Naive thymus-derived CD4-positive, alpha-beta T cell (primary cell): ENCODE results near the gene PDGFRB. TPM values are rescaled to one million over a fixed set of nuclear protein-coding genes. Genes with fewer than 3 reads are reported as not detected.

Source experiments
- ATAC-seq: fragments of 150-1000 bp; cut with Tn5 transposase; 2 replicates; pipeline ENCODE4 v1.10.0; 2021; ENCODE audit warnings: mild to moderate bottlenecking, moderate library complexity
- CTCF ChIA-PET: fragments of 350-600 bp; sonication (Branson Sonifier 250); formaldehyde crosslinking; loops from one replicate; lab custom pipeline; 2021; ENCODE audit warnings: antibody characterized with exemption; lab: Charles Lee
- POLR2A ChIA-PET: fragments of 350-600 bp; sonication (Branson Sonifier 250); formaldehyde crosslinking; loops from one replicate; lab custom pipeline; 2021; ENCODE audit warnings: antibody characterized with exemption, inconsistent platforms; lab: Charles Lee
- DNase-seq, 9 donors: peaks; one replicate each; pipeline versions ENCODE4 v3.0.0 to v3.0.0-alpha.2; 2020 to 2022; ENCODE audit warnings: mixed read lengths in 1 of 9
- H3K27ac ChIP-seq: one replicate; pipeline ENCODE4 v1.7.0; 2013; ENCODE audit warnings: mild to moderate bottlenecking, low read depth, low read length, moderate library complexity
- H3K27me3 ChIP-seq, 2 donors: one replicate each; pipeline ENCODE4 v1.7.0; 2013; ENCODE audit warnings: low read length in 2 of 2, mild to moderate bottlenecking in 2 of 2, moderate library complexity in 2 of 2; ENCODE audit not compliant: control insufficient read depth in 2 of 2, insufficient read depth in 2 of 2
- H3K36me3 ChIP-seq, 3 experiments: 1 replicate in 2 of 3; 2 replicates in 1 of 3; pipeline ENCODE4 v1.7.0; 2013; ENCODE audit warnings: low read length in 3 of 3, mild to moderate bottlenecking in 3 of 3, moderate library complexity in 1 of 3; ENCODE audit not compliant: insufficient read depth in 3 of 3, control insufficient read depth in 2 of 3
- H3K4me1 ChIP-seq, 2 donors: one replicate each; pipeline ENCODE4 v1.7.0; 2013; ENCODE audit warnings: low read length in 2 of 2, mild to moderate bottlenecking in 2 of 2, moderate library complexity in 1 of 2; ENCODE audit not compliant: control insufficient read depth in 2 of 2, insufficient read depth in 2 of 2
- H3K4me3 ChIP-seq: 2 replicates; pipeline ENCODE4 v1.7.0; 2013; ENCODE audit warnings: mild to moderate bottlenecking, low read length
- H3K9me3 ChIP-seq, 3 experiments: 1 replicate in 2 of 3; 2 replicates in 1 of 3; pipeline ENCODE4 v1.7.0; 2013; ENCODE audit warnings: low read length in 3 of 3; ENCODE audit not compliant: control insufficient read depth in 2 of 3
- H3K27ac Mint-ChIP-seq, 9 donors: one replicate each; pipeline ENCODE4 v1.8.0; 2020 to 2022; ENCODE audit warnings: mixed read lengths in 9 of 9, mild to moderate bottlenecking in 8 of 9, moderate library complexity in 5 of 9, inconsistent platforms in 2 of 9
- H3K27me3 Mint-ChIP-seq, 5 donors: one replicate each; pipeline ENCODE4 v1.8.0; 2021 to 2022; ENCODE audit warnings: mixed read lengths in 5 of 5, mild to moderate bottlenecking in 1 of 5
- H3K36me3 Mint-ChIP-seq, 5 donors: one replicate each; pipeline ENCODE4 v1.8.0; 2020 to 2022; ENCODE audit warnings: mixed read lengths in 5 of 5, mild to moderate bottlenecking in 3 of 5, inconsistent platforms in 1 of 5
- H3K4me1 Mint-ChIP-seq, 7 donors: one replicate each; pipeline ENCODE4 v1.8.0; 2020 to 2022; ENCODE audit warnings: mixed read lengths in 7 of 7, mild to moderate bottlenecking in 3 of 7, inconsistent platforms in 1 of 7
- H3K4me3 Mint-ChIP-seq, 10 donors: one replicate each; pipeline ENCODE4 v1.8.0; 2020 to 2022; ENCODE audit warnings: mild to moderate bottlenecking in 10 of 10, mixed read lengths in 10 of 10, moderate library complexity in 6 of 10, inconsistent platforms in 2 of 10
- H3K9me3 Mint-ChIP-seq, 11 donors: one replicate each; pipeline ENCODE4 v1.8.0; 2020 to 2022; ENCODE audit warnings: mixed read lengths in 11 of 11, mild to moderate bottlenecking in 4 of 11, inconsistent platforms in 1 of 11, moderate library complexity in 1 of 11
- intact Hi-C, 2 donors: fragments of 100-400 bp; cut with micrococcal nuclease; formaldehyde crosslinking; loops; one replicate each; pipeline ENCODE4 v1.15.1; 2023
- polyA plus RNA-seq, 2 donors: library from polyadenylated mRNA; unstranded; fragments of 300-500 nt; fragmentation: Illumina TruSeq; gene quantifications; one replicate each; pipeline ENCODE4 v1.2.3, GENCODE V29; 2021
- total RNA-seq, 6 experiments: library from RNA in 5 of 6; stranded (reverse) in 5 of 6; gene quantifications; 1 replicate in 5 of 6; 2 replicates in 1 of 6; pipeline ENCODE4 v1.2.3 and lab custom pipeline; 2021 to 2026

Gene PDGFRB
- total and polyA plus RNA-seq, 7 experiments from 2014 or later: 0.37 to 8.5 (median 2.9) TPM; not detected in 3

DNA sequence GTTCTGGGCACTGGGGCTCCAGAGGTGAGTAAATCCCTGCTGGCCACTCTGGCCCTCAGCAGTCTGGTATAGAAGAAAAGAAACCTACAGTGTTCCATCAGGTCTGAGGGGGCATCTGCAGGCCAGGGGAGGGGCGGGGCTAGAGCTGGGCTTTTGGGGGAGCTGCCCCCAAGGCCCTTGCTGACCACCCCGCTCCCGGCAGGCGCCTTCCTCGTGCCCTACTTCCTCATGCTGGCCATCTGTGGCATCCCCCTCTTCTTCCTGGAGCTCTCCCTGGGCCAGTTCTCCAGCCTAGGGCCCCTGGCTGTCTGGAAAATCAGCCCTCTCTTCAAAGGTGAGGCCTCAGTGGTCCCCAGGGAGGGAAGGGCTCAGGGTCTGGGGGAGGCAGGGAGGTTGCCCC, 40.9 kb upstream of the PDGFRB start:
- peaks cover 8 to 31% (median 20%) of the 10 kb centered on the region in 5 donors for H3K27me3 Mint-ChIP-seq
- H3K4me1 ChIP-seq: no peaks in the 10 kb centered on the region
- H3K36me3 ChIP-seq: no peaks in the 10 kb centered on the region
- no peak for ATAC-seq
- DNase-seq: no peak
- intact Hi-C loops: no loop called here
- ChIA-PET CTCF (no interaction called here), POLR2A (no interaction called here)
- no peaks in the 10 kb centered on the region for H3K27me3 ChIP-seq
- no peak overlapping the region for H3K4me3 Mint-ChIP-seq
- H3K4me3 ChIP-seq: no peak overlapping the region
- H3K9me3 Mint-ChIP-seq: no peaks in the 10 kb centered on the region
- no peak overlapping the region for H3K27ac Mint-ChIP-seq
- H3K36me3 Mint-ChIP-seq: no peaks in the 10 kb centered on the region
- H3K4me1 Mint-ChIP-seq: peaks cover 0 to 1% (median 0%) of the 10 kb centered on the region in 7 donors
- H3K9me3 ChIP-seq: no peaks in the 10 kb centered on the region
- no peak overlapping the region for H3K27ac ChIP-seq

DNA sequence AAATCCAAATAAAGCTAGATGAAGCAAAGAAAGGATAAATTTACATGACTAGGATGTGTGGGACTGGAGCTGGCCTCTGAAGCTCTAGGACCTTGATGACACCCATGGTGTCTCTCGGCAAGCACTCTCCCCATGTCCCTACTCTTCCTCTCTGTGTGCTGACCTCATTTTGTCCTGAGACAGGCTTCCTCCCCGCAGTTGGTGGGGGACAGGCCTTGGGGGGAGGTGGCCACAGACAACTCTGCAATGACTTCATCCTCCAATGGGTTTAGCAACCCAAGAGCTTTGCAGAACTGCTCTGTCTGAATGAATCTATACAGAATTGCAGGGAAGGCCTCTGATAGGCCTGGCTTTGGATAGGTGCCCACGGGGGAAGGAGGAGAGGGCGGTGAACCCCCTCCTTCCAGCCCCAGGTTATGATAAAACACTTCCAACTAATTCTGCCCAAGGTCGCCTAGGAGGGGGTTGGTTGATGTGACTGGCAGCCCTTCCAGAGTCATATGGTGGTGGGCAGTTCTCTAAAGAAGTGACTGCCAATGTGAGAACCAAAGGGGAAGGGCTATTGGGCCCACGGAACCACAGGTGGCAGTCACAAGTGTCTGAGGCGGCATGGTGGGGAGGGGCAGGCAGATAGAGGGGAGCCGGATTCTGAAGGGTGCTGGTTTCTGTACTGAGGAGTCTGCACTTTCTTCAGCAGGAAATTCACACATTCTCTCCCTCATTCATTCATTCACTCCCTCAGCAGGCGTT, 40.3 kb upstream of the PDGFRB start:
- Histone ChIP-seq H3K27me3 (no peaks in the 10 kb centered on the region), H3K36me3 (no peaks in the 10 kb centered on the region), H3K4me3 (no peak overlapping the region), H3K4me1 (no peaks in the 10 kb centered on the region), H3K9me3 (no peaks in the 10 kb centered on the region), H3K27ac (no peak overlapping the region)
- POLR2A ChIA-PET: no interaction called here
- Mint-ChIP-seq H3K4me1 (peaks cover 0 to 1% (median 0%) of the 10 kb centered on the region in 7 donors), H3K4me3 (no peak overlapping the region), H3K27ac (no peak overlapping the region), H3K27me3 (peaks cover 13 to 35% (median 20%) of the 10 kb centered on the region in 5 donors), H3K36me3 (no peaks in the 10 kb centered on the region), H3K9me3 (no peaks in the 10 kb centered on the region)
- intact Hi-C loops: no loop called here
- CTCF ChIA-PET: no interaction called here
- DNase-seq (no peak), ATAC-seq (no peak)

DNA sequence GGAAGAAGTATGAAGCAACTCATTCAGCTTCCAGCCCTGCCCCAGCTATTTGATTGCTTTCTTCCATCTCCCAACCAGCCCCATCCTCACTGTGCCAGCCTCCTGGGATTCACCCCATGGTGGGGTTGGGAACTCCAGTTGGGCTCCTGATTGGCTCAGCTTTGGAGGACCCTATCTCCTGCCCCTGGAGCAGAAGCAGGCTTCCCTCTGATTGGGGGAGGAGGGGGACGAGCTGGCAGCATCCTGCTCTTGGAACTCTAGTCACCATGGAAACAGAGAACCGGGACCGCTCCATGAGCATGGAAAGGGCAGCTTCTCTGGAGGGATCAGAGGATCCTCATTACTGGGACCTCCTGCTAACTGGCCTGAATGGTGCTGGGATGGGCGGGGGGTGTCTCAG, 36.8 kb upstream of the PDGFRB start:
- DNase-seq (no peak), ATAC-seq (no peak)
- intact Hi-C loops: no loop called here
- Histone ChIP-seq H3K4me3 (no peak overlapping the region), H3K36me3 (no peaks in the 10 kb centered on the region), H3K4me1 (no peaks in the 10 kb centered on the region), H3K27me3 (no peaks in the 10 kb centered on the region), H3K9me3 (no peaks in the 10 kb centered on the region), H3K27ac (no peak overlapping the region)
- peaks cover 24 to 43% (median 35%) of the 10 kb centered on the region in 5 donors for H3K27me3 Mint-ChIP-seq
- CTCF ChIA-PET: no interaction called here
- H3K4me1 Mint-ChIP-seq: peaks cover 0 to 1% (median 0%) of the 10 kb centered on the region in 7 donors
- no peaks in the 10 kb centered on the region for H3K36me3 Mint-ChIP-seq
- H3K9me3 Mint-ChIP-seq: no peaks in the 10 kb centered on the region
- no peak overlapping the region for H3K4me3 Mint-ChIP-seq
- POLR2A ChIA-PET: no interaction called here
- H3K27ac Mint-ChIP-seq: no peak overlapping the region

DNA sequence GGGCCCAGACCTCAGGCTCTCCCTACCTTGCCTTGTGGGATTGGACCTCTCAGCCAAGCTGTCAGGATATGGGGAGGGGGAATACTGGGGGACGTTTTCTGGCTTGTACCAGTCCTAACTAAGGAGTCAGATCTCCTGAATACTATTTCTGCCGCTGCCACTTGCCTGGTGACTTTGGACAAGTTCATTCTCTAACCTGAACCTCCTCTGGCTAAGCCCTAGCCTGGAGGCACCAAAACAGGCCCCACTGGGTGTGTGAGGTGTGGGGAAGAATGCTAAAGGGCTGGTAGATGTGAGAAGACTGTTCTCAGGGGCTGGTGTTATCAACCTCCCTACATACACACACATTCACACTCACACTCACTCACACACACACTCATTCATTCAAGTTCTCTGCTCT, 35.3 kb upstream of the PDGFRB start:
- no peak overlapping the region for H3K4me3 ChIP-seq
- ATAC-seq (no peak), DNase-seq (no peak)
- Mint-ChIP-seq H3K9me3 (no peaks in the 10 kb centered on the region), H3K27ac (no peak overlapping the region), H3K36me3 (no peaks in the 10 kb centered on the region), H3K4me1 (no peaks in the 10 kb centered on the region), H3K27me3 (peaks cover 24 to 48% (median 37%) of the 10 kb centered on the region in 5 donors), H3K4me3 (no peak overlapping the region)
- H3K27ac ChIP-seq: no peak overlapping the region
- H3K4me1 ChIP-seq: no peaks in the 10 kb centered on the region
- ChIA-PET CTCF (no interaction called here), POLR2A (no interaction called here)
- intact Hi-C loops: no loop called here
- H3K27me3 ChIP-seq: no peaks in the 10 kb centered on the region
- no peaks in the 10 kb centered on the region for H3K9me3 ChIP-seq
- H3K36me3 ChIP-seq: no peaks in the 10 kb centered on the region

DNA sequence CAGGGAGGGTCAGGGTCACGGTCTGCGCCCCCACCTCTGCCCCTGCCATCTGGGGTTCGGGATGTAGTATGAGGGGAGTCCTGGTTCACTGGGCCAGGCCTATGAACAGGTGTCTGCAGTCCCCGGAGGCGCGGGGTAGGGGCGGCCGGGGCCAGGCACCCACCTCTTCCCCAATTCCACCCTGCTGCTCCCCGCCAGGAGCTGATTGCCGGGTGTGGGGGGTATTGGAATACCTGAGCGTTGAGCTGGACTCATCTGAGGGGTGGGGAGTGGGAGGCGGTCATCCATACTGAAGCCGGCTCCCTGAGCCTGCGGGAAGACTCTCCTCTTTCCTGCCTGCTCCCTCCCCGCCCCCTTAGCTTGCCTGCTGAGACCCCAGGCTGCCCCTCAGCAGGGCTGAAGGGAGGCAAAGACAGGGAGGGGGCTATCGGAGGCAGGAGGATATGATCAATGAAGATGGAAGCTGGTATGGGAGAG, 34.9 kb upstream of the PDGFRB start:
- ChIA-PET POLR2A (no interaction called here), CTCF (no interaction called here)
- Histone ChIP-seq H3K4me1 (no peaks in the 10 kb centered on the region), H3K27me3 (no peaks in the 10 kb centered on the region), H3K4me3 (no peak overlapping the region), H3K36me3 (no peaks in the 10 kb centered on the region), H3K27ac (no peak overlapping the region), H3K9me3 (no peaks in the 10 kb centered on the region)
- Mint-ChIP-seq H3K4me3 (no peak overlapping the region), H3K4me1 (no peaks in the 10 kb centered on the region), H3K9me3 (no peaks in the 10 kb centered on the region), H3K36me3 (no peaks in the 10 kb centered on the region), H3K27ac (no peak overlapping the region), H3K27me3 (peaks cover 24 to 48% (median 37%) of the 10 kb centered on the region in 5 donors)
- ATAC-seq: no peak
- DNase-seq: no peak
- intact Hi-C loops: no loop called here

DNA sequence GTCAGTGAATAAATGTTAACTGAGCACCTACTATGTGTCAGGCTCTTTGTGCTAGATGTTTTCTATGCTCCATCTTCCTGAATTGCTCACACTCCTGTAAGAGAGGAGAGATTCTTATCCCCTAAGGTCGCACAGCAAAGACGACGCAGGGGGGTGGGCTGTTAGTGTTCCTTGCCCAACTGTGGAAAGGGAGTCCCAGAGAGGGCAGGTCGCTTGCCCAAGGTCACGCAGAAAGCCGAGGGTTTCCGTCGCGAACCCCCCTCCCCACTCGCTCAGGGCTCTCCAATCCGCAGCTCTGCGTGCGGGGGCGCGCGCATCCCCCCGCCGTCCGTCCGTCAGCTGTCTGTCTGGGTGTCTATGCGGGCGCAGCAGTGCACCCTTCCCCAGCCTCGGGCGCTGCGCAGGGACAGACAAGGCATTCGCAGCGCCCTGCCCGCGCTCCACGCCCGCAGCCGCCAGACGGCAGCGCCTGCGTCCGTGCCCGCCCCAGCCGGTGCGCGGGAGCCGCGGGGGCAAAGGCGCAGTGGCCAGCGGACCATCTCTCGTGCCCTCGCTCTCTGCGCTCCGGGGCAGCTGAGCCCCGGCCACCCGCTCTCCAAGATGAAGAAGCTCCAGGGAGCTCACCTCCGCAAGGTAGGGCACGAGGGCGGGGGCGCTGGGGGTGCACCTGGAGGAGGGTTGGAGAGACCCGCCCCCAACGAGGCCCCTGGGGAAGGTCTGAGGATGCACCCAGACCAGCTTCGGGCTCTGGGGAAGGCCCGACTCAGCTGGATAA, 34.3 kb upstream of the PDGFRB start, which contains the start of gene SLC6A7:
Gene SLC6A7 (plus strand): TSS at position 335 of the 775 bp plus-strand sequence. CDS start 266 bp downstream, at position 601.
- ChIA-PET CTCF (no interaction called here), POLR2A (no interaction called here)
- ATAC-seq: no peak
- Histone ChIP-seq H3K27me3 (no peaks in the 10 kb centered on the region), H3K27ac (no peak within 1 kb of the TSS), H3K36me3 (no peaks in the 10 kb centered on the region), H3K9me3 (no peaks in the 10 kb centered on the region), H3K4me3 (no peak within 1 kb of the TSS), H3K4me1 (no peaks in the 10 kb centered on the region)
- H3K27me3 Mint-ChIP-seq: peaks cover 24 to 48% (median 34%) of the 10 kb centered on the region in 5 donors
- intact Hi-C loops: no loop called here
- no peaks in the 10 kb centered on the region for H3K9me3 Mint-ChIP-seq
- H3K4me1 Mint-ChIP-seq: no peaks in the 10 kb centered on the region
- DNase-seq: no peak
- H3K27ac Mint-ChIP-seq: no peak within 1 kb of the TSS
- no peaks in the 10 kb centered on the region for H3K36me3 Mint-ChIP-seq
- no peak within 1 kb of the TSS for H3K4me3 Mint-ChIP-seq
